Suprapubic skin (tissue), 4 donors: ENCODE data around the gene TMEM62.

Source experiments
- EP300 ChIP-seq: sonication (generic); formaldehyde crosslinking; IDR thresholded peaks from one replicate; pipeline ENCODE4 v1.6.1; 2017; ENCODE audit warnings: antibody characterized with exemption
- POLR2AphosphoS5 ChIP-seq, 3 donors: sonication (generic); formaldehyde crosslinking; IDR thresholded peaks; one replicate each; pipeline ENCODE4 v1.6.1; 2017; ENCODE audit warnings: antibody characterized with exemption in 3 of 3
- TF ChIP-seq, protein P1 (sequence below), 2 donors: fragments of 200-600 bp in 1 of 2; fragments of 450-650 bp in 1 of 2; sonication (generic) in 1 of 2; IDR thresholded peaks; one replicate each; pipeline ENCODE4 v1.5.1; 2016 to 2019; ENCODE audit warnings: antibody characterized with exemption in 2 of 2, mild to moderate bottlenecking in 1 of 2, moderate library complexity in 1 of 2

DNA sequence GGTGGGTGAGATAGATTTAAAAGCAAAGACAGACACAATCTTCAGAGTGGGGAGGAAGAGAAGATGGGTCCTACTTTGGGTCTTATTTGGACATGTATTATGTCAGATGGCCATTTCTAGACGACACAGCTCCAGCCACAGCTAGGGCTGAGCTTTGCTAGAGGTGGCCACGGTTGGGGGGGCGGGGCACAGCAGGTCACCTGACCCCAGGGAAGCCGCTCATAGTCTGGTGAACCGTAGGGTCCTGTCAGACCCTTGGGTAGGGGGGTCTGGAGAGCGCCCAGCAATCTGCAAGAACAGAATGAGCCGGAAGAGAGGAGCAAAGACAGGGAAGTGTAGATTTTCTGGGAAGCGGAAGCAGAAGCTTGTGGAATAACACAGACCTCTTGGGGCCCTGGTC, 80.8 kb downstream of the TMEM62 start:
- TF ChIP-seq, protein P1, sequence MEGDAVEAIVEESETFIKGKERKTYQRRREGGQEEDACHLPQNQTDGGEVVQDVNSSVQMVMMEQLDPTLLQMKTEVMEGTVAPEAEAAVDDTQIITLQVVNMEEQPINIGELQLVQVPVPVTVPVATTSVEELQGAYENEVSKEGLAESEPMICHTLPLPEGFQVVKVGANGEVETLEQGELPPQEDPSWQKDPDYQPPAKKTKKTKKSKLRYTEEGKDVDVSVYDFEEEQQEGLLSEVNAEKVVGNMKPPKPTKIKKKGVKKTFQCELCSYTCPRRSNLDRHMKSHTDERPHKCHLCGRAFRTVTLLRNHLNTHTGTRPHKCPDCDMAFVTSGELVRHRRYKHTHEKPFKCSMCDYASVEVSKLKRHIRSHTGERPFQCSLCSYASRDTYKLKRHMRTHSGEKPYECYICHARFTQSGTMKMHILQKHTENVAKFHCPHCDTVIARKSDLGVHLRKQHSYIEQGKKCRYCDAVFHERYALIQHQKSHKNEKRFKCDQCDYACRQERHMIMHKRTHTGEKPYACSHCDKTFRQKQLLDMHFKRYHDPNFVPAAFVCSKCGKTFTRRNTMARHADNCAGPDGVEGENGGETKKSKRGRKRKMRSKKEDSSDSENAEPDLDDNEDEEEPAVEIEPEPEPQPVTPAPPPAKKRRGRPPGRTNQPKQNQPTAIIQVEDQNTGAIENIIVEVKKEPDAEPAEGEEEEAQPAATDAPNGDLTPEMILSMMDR (IDR thresholded peaks at IDR 0.05), result no peak
- TF ChIP-seq POLR2AphosphoS5 (IDR thresholded peaks at IDR 0.05) (no peak), EP300 (no peak)
